ENCODE results near the gene HSPA1L.
"Not testable (repeated sequence)": the region's sequence is repeated elsewhere in the genome, so short reads cannot be mapped to it uniquely, and the experiment has no call there.

The HSPA1L gene

GRCh38 chr6:31813465-31813849 is 1.6 kb downstream of the HSPA1L start:
- DNase-seq, result no peak

DNA sequence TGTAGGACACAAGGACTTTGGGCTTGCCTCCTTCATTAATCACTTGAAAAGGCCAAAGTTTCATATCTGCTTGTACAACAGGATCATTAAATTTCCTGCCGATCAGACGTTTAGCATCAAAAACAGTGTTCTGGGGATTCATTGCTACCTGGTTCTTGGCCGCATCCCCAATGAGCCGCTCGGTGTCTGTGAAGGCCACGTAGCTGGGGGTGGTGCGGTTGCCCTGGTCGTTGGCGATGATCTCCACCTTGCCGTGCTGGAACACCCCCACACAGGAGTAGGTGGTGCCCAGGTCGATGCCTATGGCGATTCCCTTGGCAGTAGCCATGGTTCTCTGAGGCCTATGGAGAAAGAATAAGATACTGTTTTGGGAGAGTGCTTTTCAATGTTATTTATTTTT is 3.4 kb downstream of the HSPA1L start:
- no peak for DNase-seq

DNA sequence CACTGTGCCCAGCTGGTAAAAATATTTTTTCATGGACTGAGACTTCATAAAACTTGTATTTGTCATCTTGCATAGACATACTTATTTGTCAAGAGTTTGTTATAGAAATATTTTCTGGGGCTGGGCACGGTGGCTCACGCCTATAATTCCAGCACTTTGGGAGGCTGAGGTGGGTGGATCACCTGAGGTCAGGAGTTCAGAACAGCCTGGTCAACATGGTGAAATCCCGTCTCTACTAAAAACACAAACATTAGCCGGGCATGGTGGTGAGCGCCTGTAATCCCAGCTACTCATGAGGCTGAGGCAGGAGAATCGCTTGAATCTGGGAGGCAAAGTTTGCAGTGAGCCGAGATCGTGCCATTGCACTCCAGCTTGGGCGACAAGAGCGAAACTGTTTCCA is 6.5 kb downstream of the HSPA1L start:
- not testable (repeated sequence) for DNase-seq

- DNase-seq, result peak; percentile 90 to 97 (median 96)
Observed at GRCh38 chr6:31806470-31807272, 8.4 kb downstream of the HSPA1L start, which contains the start of gene LSM2. TSS of gene LSM2 (minus strand) at chr6:31806966. CDS start at chr6:31806757, 209 bp downstream.

DNA sequence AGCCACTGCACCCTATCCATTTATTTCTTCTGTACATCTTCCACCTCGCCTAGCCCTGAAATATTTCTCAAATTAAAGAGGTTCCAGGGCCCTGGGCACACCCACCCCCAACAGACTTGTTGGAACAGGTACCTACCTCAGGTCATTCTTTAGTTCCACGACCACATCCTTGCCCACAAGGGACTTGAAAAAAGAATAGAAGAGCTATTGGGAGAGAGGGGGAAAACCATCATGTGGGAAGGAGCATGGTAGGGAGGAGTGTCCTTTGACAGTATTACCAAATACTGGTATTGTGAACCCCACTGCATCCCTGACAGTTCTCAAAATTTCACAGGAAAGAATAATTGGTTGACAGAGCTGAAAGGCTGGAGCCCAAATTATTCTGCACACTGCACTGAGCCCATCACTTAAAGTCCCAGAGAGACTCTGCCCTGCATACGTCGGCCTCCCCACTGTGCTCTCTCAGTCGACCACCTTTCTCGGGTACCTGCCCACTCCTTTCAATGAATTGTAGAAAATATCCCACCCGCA is 9.1 kb downstream of the HSPA1L start:
- no peak for DNase-seq

DNA sequence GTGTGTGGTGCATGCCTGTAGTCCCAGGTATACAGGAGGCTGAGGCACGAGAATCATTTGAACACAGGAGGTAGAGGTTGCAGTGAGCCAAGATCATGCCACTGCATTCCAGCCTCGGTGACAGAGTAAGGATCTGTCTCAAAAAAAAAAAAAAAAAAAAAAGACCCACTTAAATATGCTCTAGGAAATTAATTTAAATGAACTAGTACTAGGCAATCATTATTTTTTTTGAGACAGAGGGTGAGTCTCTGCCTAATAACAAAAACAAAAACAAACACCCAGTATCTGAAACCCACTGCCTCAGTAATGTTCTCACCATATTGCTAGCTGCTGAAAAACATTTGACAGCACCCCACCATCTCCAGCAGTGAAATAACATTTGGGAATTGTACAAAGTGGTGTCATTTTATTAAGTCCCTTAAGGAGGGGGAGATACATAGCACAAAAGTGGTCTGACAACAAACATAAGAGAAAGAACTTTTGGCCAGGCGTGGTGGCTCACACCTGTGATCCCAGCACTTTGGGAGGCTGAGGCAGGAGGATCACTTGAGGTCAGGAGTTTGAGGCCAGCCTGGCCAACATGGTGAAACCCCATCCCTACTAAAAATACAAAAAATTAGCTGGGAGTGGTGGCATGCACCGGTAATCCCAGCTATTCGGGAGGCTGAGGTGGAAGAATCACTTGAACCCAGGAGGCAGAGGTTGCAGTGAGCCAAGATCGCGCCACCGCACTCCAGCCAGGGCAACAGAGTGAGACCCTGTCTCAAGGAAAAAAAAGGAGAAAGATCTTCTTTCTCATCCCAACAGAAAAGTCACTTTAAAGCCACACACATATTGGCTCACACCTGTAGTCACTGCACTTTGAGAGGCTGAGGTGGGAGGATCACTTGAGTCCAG is 13.8 kb downstream of the HSPA1L start:
- DNase-seq, result not testable (repeated sequence)

- DNase-seq, result no peak
Observed at GRCh38 chr6:31799781-31800180, 15.3 kb downstream of the HSPA1L start.

DNA sequence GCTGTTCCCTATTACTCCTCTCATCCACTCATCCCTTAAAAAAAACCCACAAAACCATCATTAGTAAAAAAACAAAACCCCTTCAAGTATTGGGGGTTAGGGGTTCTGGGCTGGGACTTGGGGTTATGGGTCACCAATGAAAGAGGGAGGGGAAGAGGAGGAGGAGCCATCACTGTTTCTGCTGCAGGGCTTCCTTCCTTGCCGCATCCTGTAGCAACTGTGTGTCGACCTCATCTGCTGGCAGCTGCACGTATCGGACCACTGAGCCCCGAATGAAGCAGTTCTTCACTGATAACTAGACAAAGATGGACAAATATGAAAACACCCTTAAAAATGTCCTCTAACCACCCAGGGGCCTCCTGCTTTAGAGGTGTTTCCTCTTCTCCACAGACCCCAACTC is 17.5 kb downstream of the HSPA1L start:
- DNase-seq, result peak in 4 of 6 experiments; percentile 2 to 46 (median 32)

DNA sequence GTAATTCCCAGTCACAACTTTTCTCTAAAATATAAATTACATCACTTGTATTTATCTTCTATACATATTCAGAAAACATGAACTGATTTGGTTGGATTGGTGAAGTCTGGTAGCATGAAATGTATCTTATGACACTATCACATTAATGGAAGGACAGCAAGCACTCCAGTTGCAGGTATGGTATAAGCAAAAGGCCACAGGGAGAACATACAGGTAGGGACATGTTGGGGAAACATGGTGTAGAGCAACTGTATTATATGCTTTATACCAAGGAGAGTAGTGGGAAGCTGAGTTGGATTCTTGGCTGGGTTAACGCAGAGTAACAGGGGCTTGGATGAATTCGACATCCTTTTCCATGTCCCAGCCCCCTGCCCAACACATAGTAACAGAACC is 18.1 kb downstream of the HSPA1L start:
- DNase-seq, result no peak

DNA sequence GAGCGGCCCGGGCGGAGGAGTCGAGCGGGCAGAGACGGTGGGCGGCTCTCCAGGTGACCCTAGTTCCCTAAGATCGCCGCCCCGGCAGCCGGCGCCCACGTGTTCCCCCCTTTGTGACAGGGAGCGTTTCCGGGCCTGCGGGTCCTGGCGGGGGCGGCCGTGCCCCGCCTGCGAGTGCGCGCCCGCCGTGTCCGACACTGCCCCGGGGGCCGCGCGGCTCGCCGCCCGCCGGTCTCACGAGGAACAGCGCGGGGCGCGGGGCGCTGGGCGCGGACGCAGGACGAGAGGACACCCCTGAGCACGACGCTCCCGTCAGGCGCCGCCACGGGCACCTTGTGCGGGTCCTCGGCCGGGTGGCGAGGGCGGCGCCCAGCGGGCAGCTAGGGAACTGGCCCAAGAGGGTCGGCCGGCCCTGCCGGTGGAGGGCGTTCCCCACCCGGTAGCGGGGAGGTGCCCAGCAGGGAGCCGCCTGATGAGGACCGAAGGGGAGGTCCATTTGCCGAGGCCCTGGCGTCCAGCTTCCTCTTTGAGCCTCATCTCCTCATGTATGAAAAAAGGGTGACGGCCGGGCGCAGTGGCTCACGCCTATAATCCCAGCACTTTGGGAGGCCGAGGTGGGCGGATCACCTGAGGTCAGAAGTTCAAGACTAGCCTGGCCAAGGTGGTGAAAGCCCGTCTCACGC is 19.3 kb downstream of the HSPA1L start, which contains the start of gene VARS1:
VARS1 (minus strand) TSS at position 137 of the 683 bp plus-strand sequence. CDS start 535 bp downstream, outside the sequence.
- DNase-seq, result peak; percentile 58 to 94 (median 76)

DNA sequence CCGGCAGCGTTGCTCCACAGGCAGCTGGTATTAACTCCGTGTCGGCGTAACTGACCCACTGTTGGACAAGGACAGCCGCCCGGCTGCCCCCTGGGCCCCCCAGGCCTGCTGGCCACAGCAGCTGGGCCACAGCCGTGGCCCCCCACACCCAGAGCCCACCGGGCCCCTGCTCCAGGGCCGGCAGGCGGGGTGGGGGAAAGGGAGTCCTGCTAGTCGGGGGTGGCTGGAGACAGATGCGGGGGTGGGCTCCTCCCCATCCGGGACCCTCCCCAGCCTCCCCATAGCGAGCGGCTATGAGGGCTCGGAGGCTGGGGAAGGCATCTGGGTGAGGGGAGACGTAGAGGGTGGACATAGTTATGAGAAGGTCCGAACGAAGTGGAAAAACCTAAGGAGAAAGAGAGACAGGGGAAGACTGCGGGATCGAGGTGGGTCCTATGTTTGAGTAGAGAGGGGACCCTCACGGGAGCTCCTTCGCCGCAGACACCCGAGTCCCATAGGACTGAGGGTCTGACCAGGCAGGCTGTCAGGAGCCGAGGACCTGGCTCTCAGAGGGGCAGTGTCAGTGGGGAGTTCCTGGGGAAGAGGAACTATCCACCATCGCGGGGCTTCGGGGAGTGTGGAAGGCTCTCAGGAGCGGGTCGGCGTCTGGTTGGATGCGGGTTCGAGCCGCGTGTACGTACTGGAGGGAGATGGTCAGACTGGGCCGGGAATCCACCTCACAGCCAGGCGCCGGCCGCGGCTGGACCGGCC is 20.0 kb downstream of the HSPA1L start:
- no peak for DNase-seq

DNA sequence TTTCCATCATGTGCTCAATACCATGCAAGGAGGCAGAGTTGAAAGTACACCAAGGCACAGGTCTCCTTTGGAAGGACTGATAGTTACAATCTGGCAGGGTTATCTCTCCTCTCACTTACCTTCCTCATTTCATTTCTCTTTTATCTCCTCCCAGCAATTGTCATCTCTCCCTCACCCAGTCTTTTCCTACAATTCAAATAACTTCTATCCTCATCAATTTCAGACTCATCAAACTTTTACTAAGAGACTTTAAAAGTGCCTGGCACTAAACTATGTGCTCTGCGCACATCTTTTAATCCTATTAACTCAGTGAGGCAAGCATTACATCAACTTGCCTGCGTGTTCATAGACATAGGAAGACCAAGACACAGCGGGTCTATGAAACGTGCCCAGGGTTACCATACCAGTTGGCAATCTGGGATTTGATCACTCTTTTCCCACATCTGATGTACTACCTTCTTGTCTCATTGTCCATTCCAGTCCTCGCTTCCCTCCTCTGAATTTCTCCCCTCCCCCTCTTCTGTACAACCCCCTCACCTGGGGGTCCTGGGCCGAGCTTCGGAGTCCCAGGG is 20.7 kb downstream of the HSPA1L start:
- peak in 2 of 6 experiments; percentile 14 to 38 for DNase-seq

DNA sequence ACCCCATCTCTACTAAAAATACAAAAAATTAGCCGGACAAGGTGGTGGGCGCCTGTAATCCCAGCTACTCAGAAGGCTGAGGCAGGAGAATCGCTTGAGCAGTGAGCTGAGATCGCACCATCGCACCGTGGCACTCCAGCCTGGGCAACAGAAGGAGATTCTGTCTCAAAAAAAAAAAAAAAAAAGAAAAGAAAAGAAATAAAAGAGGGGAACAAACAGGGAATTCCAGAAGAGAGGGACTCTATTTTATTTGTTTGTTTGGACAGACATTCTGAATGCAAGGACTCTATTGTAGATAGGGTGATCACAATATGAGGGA is 21.2 kb downstream of the HSPA1L start:
- DNase-seq, result not testable (repeated sequence)

DNA sequence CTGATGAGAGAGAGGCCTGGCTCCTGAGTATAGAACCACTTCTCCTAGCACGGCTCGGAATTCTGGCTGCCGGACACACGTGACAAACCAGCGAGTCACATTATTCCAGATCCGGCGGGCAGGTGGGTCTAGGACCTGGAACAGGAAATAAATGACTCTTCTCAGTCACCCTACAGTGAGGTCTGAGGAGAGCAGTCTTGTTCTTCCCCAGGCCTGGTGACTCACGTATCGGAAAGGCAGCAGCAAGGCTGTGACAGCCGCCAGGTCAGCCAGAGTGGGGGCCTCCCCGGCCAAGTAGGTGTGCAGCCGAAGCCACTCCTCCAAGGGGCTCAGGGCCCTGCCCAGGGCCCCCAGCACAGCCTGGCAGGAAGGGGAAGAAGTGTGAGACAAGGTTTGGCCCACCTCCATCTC is 22.3 kb downstream of the HSPA1L start:
- no peak for DNase-seq

DNA sequence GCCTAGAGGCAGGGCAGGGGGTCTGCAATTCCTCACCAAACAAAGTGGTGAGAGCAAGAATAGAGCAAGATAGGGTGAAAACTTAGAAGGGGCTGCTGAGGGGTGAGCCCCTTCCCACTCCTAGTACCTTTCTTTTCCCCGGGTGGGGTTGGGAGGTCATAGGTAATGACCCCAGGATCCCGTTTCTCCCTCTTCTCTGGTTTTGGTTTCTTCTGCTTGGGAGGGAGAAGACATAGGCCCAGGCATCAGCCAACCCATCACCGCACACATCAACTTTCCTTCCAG is 23.1 kb downstream of the HSPA1L start:
- DNase-seq, result no peak

DNA sequence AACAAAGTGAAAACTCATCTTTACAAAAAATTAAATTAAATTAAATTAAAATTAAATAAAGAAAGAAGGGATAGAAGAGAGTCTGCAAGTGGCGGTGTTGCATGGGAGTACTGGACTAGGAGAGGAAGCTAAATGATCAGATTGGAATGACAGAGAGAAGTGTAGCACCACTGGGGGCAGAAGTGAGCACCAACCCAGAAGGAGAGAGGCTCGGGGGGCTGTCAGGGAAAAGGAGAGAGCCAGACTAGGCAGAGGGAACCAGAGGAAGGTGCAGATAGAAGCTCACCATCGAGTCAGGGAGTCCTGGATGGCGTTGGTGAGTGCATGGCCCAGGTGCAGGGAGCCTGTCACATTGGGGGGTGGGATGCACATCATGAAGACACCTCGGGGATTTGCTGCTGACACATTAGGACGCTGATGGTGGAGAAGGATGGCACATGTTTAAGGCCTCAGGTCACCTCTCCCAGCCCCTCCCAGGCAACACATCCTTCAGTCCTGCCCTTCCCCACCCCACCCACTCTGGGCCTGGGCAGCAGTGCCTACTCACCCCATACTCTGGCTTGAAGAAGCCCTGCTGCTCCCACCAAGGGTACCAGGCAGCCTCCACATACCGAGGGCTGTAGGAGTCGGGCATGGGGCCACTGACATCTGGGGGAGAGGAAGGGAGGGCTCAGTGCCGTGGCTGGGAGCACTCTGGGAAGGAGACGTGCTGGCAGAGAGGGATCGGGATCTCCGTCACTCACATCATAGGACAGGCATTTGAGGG is 23.6 kb downstream of the HSPA1L start:
- DNase-seq, result peak in 5 of 6 experiments; percentile 2 to 30 (median 9)

DNA sequence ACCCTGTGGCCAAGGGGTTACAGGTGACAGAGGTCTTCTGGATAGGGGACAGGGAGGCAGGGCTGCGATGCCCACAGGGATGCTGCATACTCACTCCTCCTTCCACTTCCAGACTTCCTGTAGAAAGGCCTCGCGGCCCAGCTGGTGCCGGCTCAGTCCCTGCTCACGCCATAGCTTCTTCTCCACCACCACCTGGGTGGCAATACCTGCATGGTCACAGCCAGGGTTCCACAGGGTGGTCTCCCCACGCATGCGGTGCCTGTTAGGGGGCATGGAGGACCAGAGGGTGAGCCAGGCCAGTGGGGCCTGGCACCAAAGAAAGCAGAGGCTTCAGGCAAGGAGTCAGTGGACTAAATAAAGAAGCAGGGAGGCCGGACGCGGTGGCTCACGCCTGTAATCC is 29.6 kb downstream of the HSPA1L start:
- DNase-seq, result no peak

DNA sequence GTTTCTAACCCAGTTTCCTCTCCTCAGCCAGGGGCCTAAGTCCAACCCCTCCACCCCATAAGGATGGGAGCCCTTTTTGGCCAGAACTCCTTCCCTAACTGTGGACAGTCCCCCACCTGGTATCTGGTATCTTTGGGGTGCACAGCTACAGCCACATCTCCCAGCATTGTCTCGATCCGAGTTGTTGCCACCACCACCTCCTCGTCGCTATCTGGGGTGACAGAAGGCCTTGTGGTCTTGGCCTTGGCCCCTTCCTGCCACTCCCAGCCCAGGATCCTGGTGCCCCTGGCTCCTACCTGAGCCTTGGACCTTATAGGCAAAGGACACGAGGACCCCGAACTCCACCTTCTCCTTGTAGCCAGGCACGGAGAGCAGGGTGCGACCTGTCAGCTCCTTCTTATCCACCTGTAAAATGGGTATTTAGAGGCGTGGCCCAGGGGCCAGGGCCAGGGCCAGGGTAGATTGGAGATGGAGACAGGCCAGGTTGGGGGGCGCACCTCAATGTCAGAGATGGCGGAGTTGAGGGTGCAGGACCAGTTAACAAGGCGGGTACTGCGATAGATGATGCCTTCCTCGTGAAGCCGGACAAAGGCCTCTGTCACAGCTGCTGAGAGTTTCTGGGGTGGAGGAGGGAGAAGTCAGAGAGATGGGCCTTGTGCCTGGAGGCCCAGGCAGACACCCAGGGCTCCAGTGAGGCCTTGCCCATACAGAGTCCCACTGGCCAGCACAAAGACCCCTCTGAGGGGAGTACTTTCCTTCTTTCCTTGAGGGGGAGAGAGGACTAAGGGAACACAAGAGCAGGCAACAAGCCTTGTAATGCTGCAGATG is 30.8 kb downstream of the HSPA1L start:
- no peak for DNase-seq

- DNase-seq, result no peak
Observed at GRCh38 chr6:31782126-31782855, 32.8 kb downstream of the HSPA1L start.

Data from stimulated activated naive CD4-positive, alpha-beta T cell (primary cell).